C4-2B (cell line): ENCODE measurements around the gene CLEC2A.

Source experiments
- CTCF ChIP-seq: fragments of 450-650 bp; conservative IDR thresholded peaks from 2 replicates; pipeline ENCODE4 v1.5.1; 2017; ENCODE audit warnings: mild to moderate bottlenecking
- ZFX ChIP-seq: fragments of 450-650 bp; IDR thresholded peaks from 2 replicates; pipeline ENCODE4 v1.6.1; 2017

GRCh38 chr12:9864913-9865675, 67.1 kb downstream of the CLEC2A start:
- no peak for TF ChIP-seq CTCF
- no peak for TF ChIP-seq ZFX
